ENCODE measurements around the gene AUTS2.

DNA sequence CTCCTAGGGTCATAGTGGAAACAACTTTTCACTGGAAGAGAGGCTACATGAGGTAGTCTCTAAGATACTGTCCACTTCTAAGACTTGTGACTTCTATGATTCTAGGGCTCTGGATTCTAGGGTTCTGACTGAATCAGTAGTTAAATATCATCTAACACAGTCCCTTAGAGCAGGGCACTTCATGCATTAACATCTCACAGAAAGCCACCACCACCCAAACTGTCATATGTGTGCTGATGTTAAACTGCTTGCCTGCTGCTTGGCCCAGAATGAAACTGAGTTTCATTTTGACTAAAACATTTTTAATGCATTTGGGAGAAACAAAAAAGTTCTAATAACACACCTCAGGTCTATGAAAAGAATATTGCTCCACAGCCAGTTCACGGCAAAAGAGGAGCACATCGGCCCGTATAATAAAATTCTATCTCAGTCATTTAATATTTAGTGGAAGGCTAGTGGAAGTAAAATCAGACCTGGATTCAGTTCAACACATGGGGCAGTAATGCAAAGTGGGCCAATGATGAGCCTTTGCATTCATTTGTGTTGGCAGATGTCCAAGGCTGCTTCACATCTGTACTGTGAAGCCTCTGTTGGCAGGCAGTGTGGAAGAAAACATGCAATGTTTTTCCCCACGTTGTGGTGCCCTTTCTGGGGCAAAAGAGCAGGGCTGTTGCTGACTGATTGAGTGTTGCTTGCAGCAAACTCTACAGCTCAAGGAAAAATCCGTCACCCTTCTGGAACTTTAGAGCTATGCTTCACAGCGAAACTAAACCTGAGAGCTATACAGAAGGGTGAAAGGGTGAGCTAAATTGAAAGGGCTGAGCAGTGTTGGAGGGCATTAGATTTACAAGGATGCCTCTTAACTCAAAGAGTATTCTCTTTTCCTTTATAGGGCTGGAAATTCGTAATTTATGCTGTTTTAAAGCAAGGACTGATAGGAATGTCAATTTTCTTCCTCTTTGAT is 33.5 kb upstream of the AUTS2 start:
- TF ChIP-seq EZH2 (IDR thresholded peaks at IDR 0.05; ENCODE audit: borderline replicate concordance, low read length) (no peak), CTCF (IDR thresholded peaks at IDR 0.05; ENCODE audit: low read length) (peak; percentile 14; the same call in 1 of the 2 replicates)

Data from OCI-LY1 (cell line).